WTC11 (cell line): ENCODE measurements around the gene TMEM121.

Experiments used
- AFF4 ChIP-seq: sonication (generic); formaldehyde crosslinking; IDR thresholded peaks from 2 replicates; pipeline ENCODE4 v1.8.1; 2023; ENCODE audit warnings: mild to moderate bottlenecking, missing genetic modification reagents, borderline replicate concordance
- ATF3 ChIP-seq: sonication (generic); formaldehyde crosslinking; conservative IDR thresholded peaks from 2 replicates; pipeline ENCODE4 v1.8.1; 2022; ENCODE audit warnings: mild to moderate bottlenecking, missing genetic modification reagents
- CTCF ChIP-seq: fragments of 200-600 bp; IDR thresholded peaks from 2 replicates; pipeline ENCODE4 v1.8.0; 2022; ENCODE audit warnings: antibody characterized with exemption
- E2F1 ChIP-seq: sonication (generic); formaldehyde crosslinking; IDR thresholded peaks from 2 replicates; pipeline ENCODE4 v1.8.0; 2022; ENCODE audit warnings: mild to moderate bottlenecking, missing genetic modification reagents
- FOXK1 ChIP-seq: sonication (generic); formaldehyde crosslinking; IDR thresholded peaks from 2 replicates; pipeline ENCODE4 v1.8.0; 2022; ENCODE audit warnings: mild to moderate bottlenecking, moderate library complexity, missing genetic modification reagents
- MAX ChIP-seq: sonication (generic); formaldehyde crosslinking; IDR thresholded peaks from 2 replicates; pipeline ENCODE4 v1.8.0; 2022; ENCODE audit warnings: mild to moderate bottlenecking, missing genetic modification reagents
- MYBL2 ChIP-seq: sonication (generic); formaldehyde crosslinking; IDR thresholded peaks from 2 replicates; pipeline ENCODE4 v1.8.1; 2023; ENCODE audit warnings: mild to moderate bottlenecking, moderate library complexity, missing genetic modification reagents
- NFE2L1 ChIP-seq: sonication (generic); formaldehyde crosslinking; IDR thresholded peaks from 2 replicates; pipeline ENCODE4 v1.8.1; 2023; ENCODE audit warnings: missing genetic modification reagents
- NR1H2 ChIP-seq: sonication (generic); formaldehyde crosslinking; IDR thresholded peaks from 2 replicates; pipeline ENCODE4 v1.9.0; 2021; ENCODE audit warnings: mild to moderate bottlenecking, moderate library complexity, missing genetic modification reagents
- SMAD4 ChIP-seq: sonication (generic); formaldehyde crosslinking; IDR thresholded peaks from 2 replicates; pipeline ENCODE4 v1.8.0; 2022; ENCODE audit warnings: mild to moderate bottlenecking, missing genetic modification reagents
- SOX15 ChIP-seq: fragments of 250-450 bp; sonication (Bioruptor Pico); IDR thresholded peaks from 2 replicates; pipeline ENCODE4 v1.9.0; 2021; ENCODE audit warnings: mild to moderate bottlenecking
- USF1 ChIP-seq: sonication (generic); formaldehyde crosslinking; IDR thresholded peaks from 2 replicates; pipeline ENCODE4 v1.8.0; 2022; ENCODE audit warnings: mild to moderate bottlenecking, missing genetic modification reagents
- ZNF423 ChIP-seq: fragments of 250-450 bp; sonication (Bioruptor Pico); IDR thresholded peaks from 2 replicates; pipeline ENCODE4 v2.1.2; 2022; ENCODE audit warnings: mild to moderate bottlenecking, moderate library complexity

- no peak for TF ChIP-seq CTCF
- no peak for TF ChIP-seq USF1
- no peak for TF ChIP-seq MYBL2 (CRISPR knock-in tag)
- no peak for TF ChIP-seq FOXK1 (CRISPR knock-in tag)
- no peak for TF ChIP-seq AFF4 (CRISPR knock-in tag)
- no peak for TF ChIP-seq E2F1
- TF ChIP-seq ATF3 (CRISPR knock-in tag) = no peak
- TF ChIP-seq SOX15 (CRISPR knock-in tag) = no peak
- TF ChIP-seq NR1H2 (CRISPR knock-in tag) = no peak
- TF ChIP-seq NFE2L1 (CRISPR knock-in tag) = no peak
- TF ChIP-seq ZNF423 (CRISPR knock-in tag) = no peak
- no peak for TF ChIP-seq MAX (CRISPR knock-in tag)
- no peak for TF ChIP-seq SMAD4 (CRISPR knock-in tag)
Observed at GRCh38 chr14:105563347-105563737, 37.0 kb downstream of the TMEM121 start.
